ENCODE data around the gene MLKL.

DNA sequence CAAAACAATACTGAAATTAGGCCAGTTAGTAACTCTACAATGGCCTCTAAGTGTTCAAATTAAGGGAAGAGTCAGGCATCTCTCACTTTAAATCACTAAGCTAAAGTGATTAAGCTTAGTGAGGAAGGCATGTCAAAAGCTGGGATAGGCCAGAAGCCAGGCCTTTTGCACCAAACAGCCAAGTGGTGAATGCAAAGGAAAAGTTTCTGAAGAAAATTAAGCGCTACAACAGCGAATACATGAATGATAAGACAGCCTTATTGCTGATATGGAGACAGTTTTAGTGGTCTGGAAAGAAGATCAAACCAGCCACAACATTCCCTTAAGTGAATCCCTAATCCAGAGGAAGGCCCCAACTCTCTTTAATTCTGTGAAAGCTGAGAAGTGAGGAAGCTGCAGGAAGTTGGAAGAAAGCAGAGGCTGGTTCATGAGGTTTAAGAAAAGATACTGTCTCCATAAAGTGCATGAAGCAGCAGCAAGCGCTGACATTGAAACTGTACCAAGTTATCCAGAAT lies 46.1 kb downstream of the MLKL start:
- TF ChIP-seq EZH2 (IDR thresholded peaks at IDR 0.05; ENCODE audit: insufficient read depth, poor library complexity, severe bottlenecking) (no peak), EZH2phosphoT487 (IDR thresholded peaks at IDR 0.05; ENCODE audit: insufficient read depth, low read depth) (no peak)

All from GM23248 (cell line).